Measurements from ENCODE around the gene CACNG1.

DNA sequence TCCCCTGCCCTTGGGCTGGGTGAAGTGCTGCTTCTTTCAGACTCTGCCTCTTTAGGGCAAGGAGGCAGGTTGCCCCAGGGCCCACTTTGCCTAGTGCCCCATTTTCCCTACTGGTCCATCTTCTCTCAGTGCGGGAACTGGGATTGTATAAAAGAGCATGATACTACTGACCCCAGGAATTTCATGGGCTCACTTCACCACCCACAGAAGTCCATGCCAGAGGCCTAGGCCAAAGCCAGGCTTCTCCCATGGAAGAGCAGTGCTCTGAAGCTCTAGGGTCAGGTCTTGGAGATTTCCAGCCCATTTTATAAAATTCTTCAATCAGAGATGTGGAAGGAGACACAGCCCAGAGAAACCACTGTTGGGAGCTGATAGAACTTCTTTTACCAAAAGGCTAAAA, 5.7 kb downstream of the CACNG1 start:
- TF ChIP-seq, protein P1, sequence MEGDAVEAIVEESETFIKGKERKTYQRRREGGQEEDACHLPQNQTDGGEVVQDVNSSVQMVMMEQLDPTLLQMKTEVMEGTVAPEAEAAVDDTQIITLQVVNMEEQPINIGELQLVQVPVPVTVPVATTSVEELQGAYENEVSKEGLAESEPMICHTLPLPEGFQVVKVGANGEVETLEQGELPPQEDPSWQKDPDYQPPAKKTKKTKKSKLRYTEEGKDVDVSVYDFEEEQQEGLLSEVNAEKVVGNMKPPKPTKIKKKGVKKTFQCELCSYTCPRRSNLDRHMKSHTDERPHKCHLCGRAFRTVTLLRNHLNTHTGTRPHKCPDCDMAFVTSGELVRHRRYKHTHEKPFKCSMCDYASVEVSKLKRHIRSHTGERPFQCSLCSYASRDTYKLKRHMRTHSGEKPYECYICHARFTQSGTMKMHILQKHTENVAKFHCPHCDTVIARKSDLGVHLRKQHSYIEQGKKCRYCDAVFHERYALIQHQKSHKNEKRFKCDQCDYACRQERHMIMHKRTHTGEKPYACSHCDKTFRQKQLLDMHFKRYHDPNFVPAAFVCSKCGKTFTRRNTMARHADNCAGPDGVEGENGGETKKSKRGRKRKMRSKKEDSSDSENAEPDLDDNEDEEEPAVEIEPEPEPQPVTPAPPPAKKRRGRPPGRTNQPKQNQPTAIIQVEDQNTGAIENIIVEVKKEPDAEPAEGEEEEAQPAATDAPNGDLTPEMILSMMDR (optimal IDR thresholded peaks at IDR 0.05 in 1 of 3, IDR thresholded peaks at IDR 0.05 in 1 of 3, conservative IDR thresholded peaks at IDR 0.05 in 1 of 3; ENCODE audit: extremely low read depth in 1 of 3, insufficient read depth in 2 of 3, low read length in 3 of 3), result no peak
- no peak for TF ChIP-seq EZH2 (IDR thresholded peaks at IDR 0.05; ENCODE audit: low read length)

All from keratinocyte (primary cell).